BLaER1 (cell line): ENCODE results near the gene RTL10.

Experiments
- H3K27ac ChIP-seq: shearing (Covaris generic); formaldehyde crosslinking; 2 replicates; pipeline ENCODE4 v1.8.1; 2022
- H3K27me3 ChIP-seq: shearing (Covaris generic); formaldehyde crosslinking; 2 replicates; pipeline ENCODE4 v1.8.1; 2022
- H3K36me3 ChIP-seq: shearing (Covaris generic); formaldehyde crosslinking; 2 replicates; pipeline ENCODE4 v1.8.1; 2022
- H3K4me1 ChIP-seq: shearing (Covaris generic); formaldehyde crosslinking; 2 replicates; pipeline ENCODE4 v1.8.1; 2022
- H3K4me2 ChIP-seq: shearing (Covaris generic); formaldehyde crosslinking; 2 replicates; pipeline ENCODE4 v1.8.1; 2022
- H3K4me3 ChIP-seq: shearing (Covaris generic); formaldehyde crosslinking; 2 replicates; pipeline ENCODE4 v1.8.1; 2022
- H3K9ac ChIP-seq: shearing (Covaris generic); formaldehyde crosslinking; 2 replicates; pipeline ENCODE4 v1.8.1; 2022
- H3K9me3 ChIP-seq: shearing (Covaris generic); formaldehyde crosslinking; 2 replicates; pipeline ENCODE4 v1.8.1; 2022
- H4K20me1 ChIP-seq: shearing (Covaris generic); formaldehyde crosslinking; 2 replicates; pipeline ENCODE4 v1.8.1; 2022
- Cebpa-rat ChIP-seq: shearing (Covaris generic); IDR thresholded peaks from 2 replicates; pipeline ENCODE4 v1.8.1; 2022

RTL10 gene

GRCh38 chr22:19820880-19821522 lies 33.7 kb downstream of the RTL10 start:
- Histone ChIP-seq H3K4me3 (no peak overlapping the region), H3K4me1 (peaks cover 99% of the 10 kb centered on the region), H3K9ac (no peak overlapping the region), H3K4me2 (peak overlapping the region; percentile 87), H3K27me3 (no peaks in the 10 kb centered on the region), H4K20me1 (peaks cover 87% of the 10 kb centered on the region), H3K9me3 (0 out of 2 replicates have a peak, but pooled peaks cover 2% of the 10 kb centered on the region), H3K27ac (peak overlapping the region; percentile 71), H3K36me3 (peaks cover 6% of the 10 kb centered on the region; the same call in 1 of the 2 replicates)
- no peak for TF ChIP-seq Cebpa-rat

GRCh38 chr22:19819911-19820879 lies 34.5 kb downstream of the RTL10 start:
- Histone ChIP-seq H4K20me1 (peaks cover 87% of the 10 kb centered on the region), H3K4me3 (no peak overlapping the region), H3K4me2 (peak overlapping the region; percentile 87), H3K4me1 (peaks cover 94% of the 10 kb centered on the region), H3K27ac (peak overlapping the region; percentile 71; the same call in 1 of the 2 replicates), H3K27me3 (no peaks in the 10 kb centered on the region), H3K9me3 (no peaks in the 10 kb centered on the region), H3K9ac (no peak overlapping the region), H3K36me3 (peaks cover 5% of the 10 kb centered on the region; the same call in 1 of the 2 replicates)
- TF ChIP-seq Cebpa-rat: no peak

GRCh38 chr22:19819208-19819910 lies 35.3 kb downstream of the RTL10 start:
- Histone ChIP-seq H3K27me3 (no peaks in the 10 kb centered on the region), H3K27ac (no peak overlapping the region), H3K4me1 (peaks cover 85% of the 10 kb centered on the region), H4K20me1 (peaks cover 79% of the 10 kb centered on the region), H3K36me3 (peaks cover 5% of the 10 kb centered on the region; the same call in 1 of the 2 replicates), H3K9ac (no peak overlapping the region), H3K4me2 (peak overlapping the region; percentile 69), H3K4me3 (no peak overlapping the region), H3K9me3 (no peaks in the 10 kb centered on the region)
- no peak for TF ChIP-seq Cebpa-rat

- TF ChIP-seq Cebpa-rat: no peak
- peaks cover 77% of the 10 kb centered on the region for H3K4me1 ChIP-seq
Observed at GRCh38 chr22:19818324-19819207, 36.1 kb downstream of the RTL10 start.

GRCh38 chr22:19816372-19817119 lies 38.1 kb downstream of the RTL10 start:
- H3K27me3 ChIP-seq: no peaks in the 10 kb centered on the region
- H3K4me1 ChIP-seq: peaks cover 68% of the 10 kb centered on the region
- H3K4me2 ChIP-seq: peak overlapping the region; percentile 69; the same call in 1 of the 2 replicates
- H3K27ac ChIP-seq: no peak overlapping the region
- H3K4me3 ChIP-seq: no peak overlapping the region
- no peaks in the 10 kb centered on the region for H3K9me3 ChIP-seq
- H4K20me1 ChIP-seq: peaks cover 50% of the 10 kb centered on the region
- no peak for TF ChIP-seq Cebpa-rat
- peaks cover 16% of the 10 kb centered on the region; the same call in 1 of the 2 replicates for H3K36me3 ChIP-seq
- no peak overlapping the region for H3K9ac ChIP-seq

More at GRCh38 chr22:19818324-19819207, 36.1 kb downstream of the RTL10 start:
- Histone ChIP-seq H3K9ac (no peak overlapping the region), H3K36me3 (peaks cover 5% of the 10 kb centered on the region; the same call in 1 of the 2 replicates), H3K27me3 (no peaks in the 10 kb centered on the region), H4K20me1 (peaks cover 71% of the 10 kb centered on the region), H3K4me3 (no peak overlapping the region), H3K4me2 (peak overlapping the region; percentile 69), H3K9me3 (no peaks in the 10 kb centered on the region), H3K27ac (no peak overlapping the region)

- Histone ChIP-seq H3K9me3 (no peaks in the 10 kb centered on the region), H3K27ac (no peak overlapping the region), H3K4me3 (no peak overlapping the region), H3K9ac (no peak overlapping the region), H4K20me1 (peaks cover 44% of the 10 kb centered on the region), H3K36me3 (peaks cover 16% of the 10 kb centered on the region; the same call in 1 of the 2 replicates), H3K4me2 (no peak overlapping the region), H3K4me1 (peaks cover 67% of the 10 kb centered on the region), H3K27me3 (no peaks in the 10 kb centered on the region)
- TF ChIP-seq Cebpa-rat: no peak
Observed at GRCh38 chr22:19815823-19816290, 38.8 kb downstream of the RTL10 start.

GRCh38 chr22:19815093-19815822 lies 39.4 kb downstream of the RTL10 start:
- peaks cover 38% of the 10 kb centered on the region for H4K20me1 ChIP-seq
- H3K4me1 ChIP-seq: peaks cover 67% of the 10 kb centered on the region
- TF ChIP-seq Cebpa-rat: no peak
- no peaks in the 10 kb centered on the region for H3K9me3 ChIP-seq
- H3K36me3 ChIP-seq: peaks cover 12% of the 10 kb centered on the region; the same call in 1 of the 2 replicates
- no peak overlapping the region for H3K4me3 ChIP-seq
- no peak overlapping the region for H3K9ac ChIP-seq
- no peaks in the 10 kb centered on the region for H3K27me3 ChIP-seq
- no peak overlapping the region for H3K4me2 ChIP-seq
- no peak overlapping the region for H3K27ac ChIP-seq

GRCh38 chr22:19814428-19814827 lies 40.2 kb downstream of the RTL10 start:
- Histone ChIP-seq H3K9ac (no peak overlapping the region), H3K27me3 (no peaks in the 10 kb centered on the region), H3K36me3 (peaks cover 12% of the 10 kb centered on the region; the same call in 1 of the 2 replicates), H4K20me1 (peaks cover 29% of the 10 kb centered on the region), H3K4me3 (no peak overlapping the region), H3K27ac (no peak overlapping the region), H3K4me1 (peaks cover 59% of the 10 kb centered on the region), H3K9me3 (no peaks in the 10 kb centered on the region), H3K4me2 (no peak overlapping the region)
- no peak for TF ChIP-seq Cebpa-rat
